GM18498 (cell line): Measurements from ENCODE around the gene DCHS1.
"Not testable (repeated sequence)": the region's sequence is repeated elsewhere in the genome, so short reads cannot be mapped to it uniquely, and the experiment has no call there.

Experiments
- ATAC-seq: cut with Tn5 transposase; IDR thresholded peaks from one replicate; pipeline ENCODE4 v1.9.1; 2021; ENCODE audit warnings: mild to moderate bottlenecking, moderate library complexity; ENCODE audit not compliant: unreplicated experiment

Gene DCHS1

GRCh38 chr11:6655790-6656583 is at the start of gene DCHS1:
TSS of gene DCHS1 (minus strand) at chr11:6655809. CDS start at chr11:6641613, 14,196 bp downstream.
- ATAC-seq, result no peak

DNA sequence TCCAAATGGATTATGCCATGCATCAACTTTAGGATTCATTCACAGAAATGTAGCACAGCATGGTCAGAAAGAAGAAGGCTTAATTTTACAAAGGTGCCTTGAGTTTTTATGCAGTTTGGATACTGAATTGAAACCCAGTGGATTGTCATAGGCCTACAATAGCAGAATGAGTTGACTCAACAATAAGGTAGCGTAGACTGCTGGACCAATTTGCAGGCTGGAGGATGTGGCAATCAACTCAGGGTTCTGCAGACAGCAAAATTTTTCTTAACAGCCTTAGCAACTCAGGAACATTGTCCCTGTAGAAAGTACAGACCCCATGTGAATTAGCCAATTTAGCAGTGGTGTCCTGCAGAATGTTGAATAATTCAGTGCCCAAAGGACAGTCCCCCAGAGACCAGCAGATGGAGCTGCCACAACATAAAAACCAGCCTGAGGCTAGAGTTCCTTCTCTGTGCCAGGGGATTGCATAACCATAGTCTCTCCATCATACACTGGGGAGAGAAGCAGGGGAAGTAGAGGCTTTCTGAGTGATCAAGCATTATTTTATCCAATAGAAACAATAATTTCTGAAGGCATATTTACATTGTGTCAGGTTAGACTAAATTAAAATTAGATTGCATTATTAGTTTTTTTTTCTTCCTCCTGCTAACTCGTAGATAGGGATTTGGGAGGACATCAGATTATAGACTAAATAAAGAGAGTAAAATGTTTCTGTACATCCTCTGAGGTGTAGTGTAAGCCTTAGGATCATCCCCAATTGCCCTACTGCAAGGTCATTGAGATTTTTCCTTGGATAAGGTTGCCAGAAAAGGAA is 47.8 kb upstream of the DCHS1 start:
- ATAC-seq, result no peak

DNA sequence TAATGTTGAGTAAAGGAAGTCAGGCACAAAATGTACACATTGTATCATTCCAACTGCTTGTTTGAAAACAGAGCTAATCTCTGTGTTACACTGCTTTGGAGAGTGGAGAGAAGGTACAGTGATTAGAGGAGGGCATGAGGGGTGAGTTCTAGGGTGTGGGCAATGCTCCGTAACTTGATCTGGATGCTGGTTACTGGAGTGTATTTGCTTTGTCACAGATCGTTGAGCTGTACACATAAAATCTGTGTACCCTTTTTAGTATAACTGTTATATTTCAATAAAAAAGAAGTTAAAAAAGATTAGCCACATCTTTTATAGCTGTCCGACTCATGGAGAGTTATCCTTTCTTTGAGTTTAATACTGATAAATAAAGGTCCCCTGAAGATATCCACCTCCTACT is 46.3 kb upstream of the DCHS1 start:
- ATAC-seq, result not testable (repeated sequence)

GRCh38 chr11:6695377-6695776 is 39.8 kb upstream of the DCHS1 start:
- no peak for ATAC-seq

DNA sequence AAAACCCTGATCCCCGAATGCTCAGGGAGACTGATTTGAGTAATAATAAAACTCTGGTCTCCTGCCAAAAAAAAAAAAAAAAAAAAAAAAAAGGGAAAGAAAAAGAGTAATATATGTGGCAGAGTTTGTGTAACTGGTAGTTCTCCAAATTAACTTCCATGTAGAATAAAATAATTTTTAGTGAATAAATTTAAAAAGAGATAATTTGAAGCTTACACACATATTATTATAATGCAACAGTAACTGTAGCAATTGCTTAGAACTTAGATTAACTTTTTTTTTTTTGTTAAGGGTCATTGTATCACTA is 38.6 kb upstream of the DCHS1 start:
- ATAC-seq, result no peak

DNA sequence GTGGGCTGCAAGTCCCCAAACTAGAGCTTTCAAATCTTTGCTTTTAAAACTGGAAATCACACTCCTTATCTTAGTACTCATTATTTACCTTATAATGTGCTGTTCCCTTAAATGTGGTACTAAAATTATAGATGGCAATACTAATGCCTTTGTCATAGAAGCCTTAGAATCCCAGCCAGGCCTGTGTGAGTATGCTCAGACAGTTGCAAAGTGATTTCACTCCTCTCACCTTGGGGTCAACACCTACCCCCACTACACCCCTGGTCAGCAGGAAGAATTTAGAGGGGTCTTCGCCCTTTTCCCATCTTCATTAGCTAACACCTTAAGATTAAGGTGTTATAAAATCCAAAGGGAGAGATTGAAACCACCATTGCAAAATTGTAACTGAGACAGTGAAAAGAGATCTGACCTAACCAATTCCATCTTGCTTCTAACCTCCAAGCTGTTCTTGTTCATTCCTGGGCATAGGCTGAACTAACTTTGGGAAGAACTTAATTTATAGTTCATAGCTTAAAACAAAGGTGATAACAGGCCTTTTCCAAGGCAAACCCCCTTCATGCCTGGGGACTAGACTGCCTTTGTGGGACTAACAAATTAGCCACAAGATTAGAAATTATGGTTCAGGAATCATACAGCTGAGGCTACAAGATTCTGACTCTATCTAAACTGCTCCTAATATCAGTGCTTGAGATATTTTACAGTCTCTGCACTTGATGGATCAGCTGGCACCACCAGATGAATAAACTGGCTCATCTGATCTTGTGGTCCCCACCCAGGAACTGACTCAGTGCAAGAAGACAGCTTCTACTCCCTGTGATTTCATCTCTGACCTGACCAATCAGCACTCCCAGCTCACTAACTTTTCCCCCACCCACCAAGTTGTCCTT is 38.0 kb upstream of the DCHS1 start:
- no peak for ATAC-seq

DNA sequence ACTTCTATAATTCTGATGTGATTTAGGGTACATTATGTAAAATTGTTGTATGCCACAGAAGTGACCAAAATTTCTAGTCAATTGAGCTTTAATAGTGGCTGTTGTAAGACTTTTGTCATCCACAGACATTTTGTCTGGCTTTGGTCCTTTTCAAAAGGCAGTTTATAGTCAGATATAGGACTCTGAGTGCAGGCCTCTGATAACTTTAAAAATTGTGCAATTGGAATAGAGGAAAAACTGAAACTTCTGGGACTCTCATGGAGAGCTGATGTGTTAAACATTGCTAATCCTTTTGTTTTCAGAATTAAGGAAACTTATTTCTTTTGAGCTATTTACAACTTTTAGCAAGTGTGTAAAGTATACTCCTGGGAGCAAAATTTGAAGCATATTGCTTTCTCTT is 36.5 kb upstream of the DCHS1 start:
- ATAC-seq, result no peak

DNA sequence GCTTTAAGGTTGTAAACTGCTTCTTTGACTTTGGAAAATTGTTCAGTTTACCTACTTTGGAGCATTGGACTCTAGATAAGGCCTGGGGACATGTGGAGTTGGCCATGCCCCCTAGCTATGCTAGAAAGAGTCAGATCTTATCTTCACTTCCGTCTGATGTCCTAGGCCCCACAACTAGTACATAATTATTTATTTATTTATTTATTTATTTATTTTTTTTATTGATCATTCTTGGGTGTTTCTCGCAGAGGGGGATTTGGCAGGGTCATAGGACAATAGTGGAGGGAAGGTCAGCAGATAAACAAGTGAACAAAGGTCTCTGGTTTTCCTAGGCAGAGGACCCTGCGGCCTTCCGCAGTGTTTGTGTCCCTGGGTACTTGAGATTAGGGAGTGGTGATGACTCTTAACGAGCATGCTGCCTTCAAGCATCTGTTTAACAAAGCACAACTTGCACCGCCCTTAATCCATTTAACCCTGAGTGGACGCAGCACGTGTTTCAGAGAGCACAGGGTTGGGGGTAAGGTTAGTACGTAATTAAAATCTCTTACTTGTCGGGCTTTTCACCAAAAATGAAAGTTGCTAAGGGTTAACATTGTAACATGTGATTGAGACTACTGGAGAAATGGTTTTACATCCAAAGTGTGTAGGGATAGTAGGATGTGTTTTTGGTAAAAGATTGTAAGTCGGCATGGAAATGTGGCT is 35.0 kb upstream of the DCHS1 start:
- not testable (repeated sequence) for ATAC-seq

DNA sequence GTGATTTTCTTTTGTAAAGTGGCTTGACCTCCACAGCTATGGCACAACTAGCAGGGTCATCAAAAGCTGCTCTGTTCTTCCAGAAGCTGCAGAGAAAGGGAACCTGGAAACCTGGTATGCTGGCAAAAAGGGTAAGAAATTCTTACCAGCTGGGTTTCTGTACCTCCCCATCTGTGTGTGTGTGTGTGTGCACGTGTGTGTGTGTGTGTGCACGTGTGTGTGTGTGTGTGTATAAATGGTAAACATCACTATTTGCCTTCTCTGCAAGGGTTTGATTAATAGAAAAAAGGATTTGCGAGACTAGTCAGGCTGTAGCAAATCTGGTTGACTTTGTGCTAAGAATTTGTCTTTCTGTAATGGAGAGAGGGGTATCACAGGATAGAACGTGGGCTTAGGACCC is 32.3 kb upstream of the DCHS1 start:
- no peak for ATAC-seq

DNA sequence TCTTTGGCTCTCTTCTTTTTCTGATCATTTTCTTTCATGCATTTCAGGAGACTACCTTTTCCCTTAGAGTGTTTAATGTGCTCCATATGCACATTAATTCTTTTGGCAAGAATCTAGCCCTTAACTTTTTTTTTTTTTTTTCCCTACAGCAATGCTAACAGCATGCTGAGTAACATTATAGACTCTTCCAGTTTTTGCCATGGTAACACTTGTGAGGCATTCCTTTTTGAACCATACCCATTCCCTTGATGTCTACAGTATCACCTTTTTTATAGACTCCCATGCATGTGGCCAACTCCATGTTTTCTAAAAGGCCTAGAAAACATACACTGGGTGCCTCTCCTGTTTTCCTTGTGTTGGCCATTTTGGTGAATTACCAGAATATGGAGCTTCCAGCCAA is 30.4 kb upstream of the DCHS1 start:
- no peak for ATAC-seq

- ATAC-seq, result not testable (repeated sequence)
Observed at GRCh38 chr11:6684068-6684467, 28.5 kb upstream of the DCHS1 start.

DNA sequence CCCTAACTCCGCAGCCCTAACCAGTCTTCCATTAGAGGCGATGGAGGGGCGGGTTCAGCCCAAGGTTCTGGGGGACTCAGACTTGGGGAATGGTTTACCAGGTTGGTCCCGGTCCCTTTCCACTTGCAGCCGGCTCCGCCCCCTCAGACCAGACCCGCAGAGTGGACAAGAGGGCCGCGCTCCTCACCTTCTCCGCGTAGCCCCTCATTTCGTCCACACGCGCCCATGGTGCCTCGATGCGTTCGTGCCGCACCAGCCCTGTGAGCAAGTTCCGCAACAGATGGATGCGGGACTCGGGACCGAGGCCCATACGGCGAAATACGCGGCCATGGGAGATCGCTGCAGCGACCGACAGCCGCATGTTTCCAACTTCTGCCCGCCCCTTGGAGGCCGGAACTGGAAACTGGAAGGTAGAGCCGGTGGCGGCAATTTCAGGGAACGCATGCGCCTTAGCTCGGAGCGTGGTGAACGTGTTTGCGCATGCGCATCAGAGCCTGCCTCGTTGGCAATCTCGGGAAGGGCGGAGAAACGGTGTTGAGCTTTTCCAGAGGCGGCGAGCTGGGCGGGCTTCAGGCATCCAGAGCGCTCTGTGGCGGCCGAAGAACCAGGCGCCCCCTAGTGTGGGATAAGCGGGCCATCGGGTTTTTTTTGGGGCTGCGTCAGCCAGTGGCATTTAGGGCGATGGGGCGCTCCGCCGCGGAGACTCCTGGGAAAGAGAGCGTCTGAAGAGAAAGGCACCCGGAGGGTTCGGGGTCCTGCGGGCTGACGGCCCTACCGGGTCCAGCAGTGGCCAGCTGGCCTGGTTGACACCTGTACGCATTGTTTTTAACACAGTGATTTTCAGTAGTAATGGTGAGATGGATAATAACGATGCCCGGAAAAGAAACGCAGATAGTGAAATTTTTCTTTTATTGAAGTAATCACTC is 27.6 kb upstream of the DCHS1 start, which contains the start of gene MRPL17:
Gene MRPL17 (minus strand): TSS at position 405 of the 926 bp plus-strand sequence. CDS start 44 bp downstream, at position 361.
- peak; percentile 95 for ATAC-seq

DNA sequence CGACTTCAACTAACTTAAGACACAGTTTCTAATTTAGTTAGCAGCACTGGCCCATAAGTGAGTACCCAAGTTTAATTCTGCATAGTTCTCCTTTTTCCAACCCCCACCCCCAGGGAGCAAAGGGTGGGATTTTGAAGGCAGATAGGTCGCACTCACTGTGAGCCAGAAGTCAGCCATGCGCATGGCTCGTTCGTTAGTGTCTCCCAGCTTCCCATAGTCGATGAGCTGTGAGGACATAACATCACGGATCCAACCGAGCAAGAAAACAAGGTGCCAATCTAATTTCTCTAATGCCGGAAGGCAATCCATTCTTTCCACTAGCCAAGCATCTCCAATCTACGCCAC is 27.0 kb upstream of the DCHS1 start:
- peak; percentile 5 for ATAC-seq

GRCh38 chr11:6681949-6682348 is 26.3 kb upstream of the DCHS1 start:
- no peak for ATAC-seq

- ATAC-seq, result no peak
Observed at GRCh38 chr11:6681505-6681904, 25.9 kb upstream of the DCHS1 start.

- no peak for ATAC-seq
Observed at GRCh38 chr11:6677018-6677417, 21.4 kb upstream of the DCHS1 start.

DNA sequence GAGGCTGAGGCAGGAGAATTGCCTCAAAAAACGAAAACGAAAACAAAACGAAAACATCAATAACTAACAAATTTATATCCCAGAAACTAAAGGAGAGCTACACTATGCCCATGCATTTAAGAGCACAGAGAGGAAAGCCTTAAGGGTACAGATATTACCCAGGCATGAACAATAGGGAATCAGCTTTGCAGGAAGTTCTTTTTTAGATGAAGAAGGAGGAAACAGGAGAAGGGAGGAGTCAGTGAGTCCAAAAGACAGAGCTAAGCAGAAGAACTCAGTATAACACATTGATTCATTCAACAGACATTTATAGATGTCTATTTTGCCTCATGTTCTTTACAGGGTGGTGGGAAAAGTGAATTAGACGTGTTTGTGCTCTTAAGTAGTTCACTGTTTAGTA is 19.3 kb upstream of the DCHS1 start:
- ATAC-seq, result no peak

GRCh38 chr11:6674219-6674597 is 18.6 kb upstream of the DCHS1 start:
- ATAC-seq, result no peak

GRCh38 chr11:6673523-6674218 is 18.1 kb upstream of the DCHS1 start:
- no peak for ATAC-seq
